GM08714 (cell line): ENCODE data around the gene DPM3.
"Not testable (repeated sequence)": the region's sequence is repeated elsewhere in the genome, so short reads cannot be mapped to it uniquely, and the experiment has no call there.

ENCODE experiments used
- H3K4me3 ChIP-seq: fragments of 200-500 bp; sonication (Bioruptor generic); 2 replicates; pipeline ENCODE4 v1.5.1; 2014; ENCODE audit warnings: mild to moderate bottlenecking, low read length, inconsistent platforms
- ZNF274 ChIP-seq: IDR thresholded peaks from 2 replicates; pipeline ENCODE4 v1.6.1; 2012; ENCODE audit warnings: mild to moderate bottlenecking, low read depth, low read length

DPM3 gene

DNA sequence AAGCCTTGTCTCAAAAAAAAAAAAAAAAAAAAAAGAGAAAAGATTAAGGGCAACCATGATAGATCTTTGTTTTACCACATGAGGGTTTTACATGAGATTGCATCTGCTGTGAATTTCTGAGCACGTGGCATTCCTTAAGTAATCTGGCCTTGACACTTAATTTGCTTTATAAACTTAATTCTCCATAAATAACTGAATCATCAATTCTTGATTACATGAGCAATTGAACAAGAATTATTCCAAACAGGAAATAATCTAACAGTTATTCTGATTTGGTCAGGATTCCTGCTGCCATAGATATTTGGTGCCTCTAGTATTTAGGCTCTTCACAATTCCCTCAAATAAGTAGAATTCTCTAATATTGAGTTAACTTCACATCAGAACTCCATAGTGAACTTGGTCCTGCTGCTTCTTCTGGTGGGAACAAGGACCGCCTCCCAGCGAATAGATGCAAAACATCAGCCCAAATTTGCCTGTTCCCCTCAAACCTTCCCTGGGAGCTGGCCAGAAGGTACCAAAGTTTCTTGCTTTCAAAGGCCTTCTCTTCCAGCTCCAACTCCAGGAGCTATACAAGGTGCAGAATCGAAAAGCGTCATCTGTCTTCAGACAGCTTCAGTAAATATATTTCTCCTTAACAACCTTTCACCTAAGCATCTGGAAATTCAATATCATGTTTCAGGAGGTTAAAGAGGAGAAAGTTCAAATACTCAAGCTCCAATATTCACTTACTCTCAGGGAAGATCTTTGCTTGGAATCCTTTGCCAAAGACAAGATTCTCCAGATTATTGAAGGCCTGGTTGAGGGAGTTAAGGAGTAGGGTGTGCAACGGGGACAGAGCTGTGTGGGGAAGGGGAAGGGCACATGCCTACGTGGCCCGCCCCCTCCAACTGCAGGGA, 31.8 kb upstream of the DPM3 start:
- TF ChIP-seq ZNF274: no peak
- peak overlapping the region; percentile 93 for H3K4me3 ChIP-seq

DNA sequence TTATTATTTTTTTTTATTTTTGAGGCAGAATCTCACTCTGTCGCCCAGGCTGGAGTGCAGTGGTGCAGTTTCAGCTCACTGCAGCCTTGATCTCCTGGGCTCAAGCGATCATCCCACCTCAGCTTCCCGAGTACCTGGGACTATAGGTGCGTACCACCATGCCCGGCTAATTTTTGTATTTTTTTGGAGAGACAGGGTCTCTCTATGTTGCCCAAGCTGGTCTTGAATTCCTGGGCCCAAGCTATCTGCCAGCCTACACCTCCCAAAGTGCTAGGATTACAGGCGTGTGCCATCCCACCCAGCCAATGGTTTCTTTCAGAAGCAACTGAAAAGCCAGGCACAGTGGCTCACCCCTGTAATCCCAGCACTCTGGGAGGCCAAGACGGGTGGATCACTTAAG, 30.5 kb upstream of the DPM3 start:
- no peak overlapping the region for H3K4me3 ChIP-seq
- TF ChIP-seq ZNF274: no peak

DNA sequence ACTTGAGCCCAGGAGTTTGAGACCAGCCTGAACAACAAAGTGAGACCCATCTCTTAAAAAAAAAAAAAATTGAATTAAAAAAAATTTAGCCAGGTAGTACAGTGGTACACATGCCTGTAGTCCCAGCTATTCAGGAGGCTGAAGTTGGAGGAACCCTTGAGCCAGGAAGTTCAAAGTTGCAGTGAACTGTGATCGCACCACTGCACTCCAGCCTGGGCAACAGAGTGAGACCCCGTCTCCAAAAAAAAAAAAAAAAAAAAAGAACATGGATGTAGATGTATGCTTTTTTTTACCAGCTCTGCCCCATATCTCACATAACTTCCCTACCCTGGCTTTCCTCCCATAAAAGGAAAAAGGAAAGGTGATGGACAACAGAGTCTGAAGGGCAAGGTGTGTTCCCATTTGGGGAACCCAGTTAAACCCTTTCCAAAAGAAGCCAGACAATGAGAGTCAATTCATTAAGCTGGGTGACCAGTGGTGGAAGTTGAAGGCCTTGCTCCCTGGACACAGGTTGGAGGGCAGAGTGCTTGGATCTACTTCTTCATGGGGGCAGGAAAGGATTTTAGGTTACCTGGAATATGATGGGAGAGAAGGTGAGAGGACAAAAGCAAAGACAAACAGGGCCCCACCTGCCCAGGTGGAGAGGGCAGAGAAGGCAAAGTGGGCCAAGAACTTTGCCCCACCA, 29.9 kb upstream of the DPM3 start:
- no peak overlapping the region for H3K4me3 ChIP-seq
- no peak for TF ChIP-seq ZNF274

DNA sequence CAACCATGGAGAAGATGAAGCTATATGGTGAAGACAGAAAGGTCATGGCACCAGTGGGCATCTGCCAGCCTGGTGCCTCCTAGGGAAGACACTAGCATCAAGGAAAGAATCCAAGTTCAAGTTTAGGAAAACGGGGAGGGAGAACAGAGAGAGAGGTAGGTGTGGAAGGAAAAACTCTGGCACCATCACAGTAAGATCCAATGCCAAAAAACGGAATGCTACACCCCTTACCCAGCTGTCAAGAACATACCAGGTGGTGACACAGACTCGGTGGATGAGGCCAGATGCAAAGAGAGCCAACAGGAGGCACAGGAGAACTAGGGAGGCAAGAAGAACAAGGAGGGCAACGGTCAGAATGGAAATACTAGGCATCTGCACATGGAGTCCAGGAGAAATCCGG, 29.2 kb upstream of the DPM3 start:
- H3K4me3 ChIP-seq: no peak overlapping the region
- no peak for TF ChIP-seq ZNF274

DNA sequence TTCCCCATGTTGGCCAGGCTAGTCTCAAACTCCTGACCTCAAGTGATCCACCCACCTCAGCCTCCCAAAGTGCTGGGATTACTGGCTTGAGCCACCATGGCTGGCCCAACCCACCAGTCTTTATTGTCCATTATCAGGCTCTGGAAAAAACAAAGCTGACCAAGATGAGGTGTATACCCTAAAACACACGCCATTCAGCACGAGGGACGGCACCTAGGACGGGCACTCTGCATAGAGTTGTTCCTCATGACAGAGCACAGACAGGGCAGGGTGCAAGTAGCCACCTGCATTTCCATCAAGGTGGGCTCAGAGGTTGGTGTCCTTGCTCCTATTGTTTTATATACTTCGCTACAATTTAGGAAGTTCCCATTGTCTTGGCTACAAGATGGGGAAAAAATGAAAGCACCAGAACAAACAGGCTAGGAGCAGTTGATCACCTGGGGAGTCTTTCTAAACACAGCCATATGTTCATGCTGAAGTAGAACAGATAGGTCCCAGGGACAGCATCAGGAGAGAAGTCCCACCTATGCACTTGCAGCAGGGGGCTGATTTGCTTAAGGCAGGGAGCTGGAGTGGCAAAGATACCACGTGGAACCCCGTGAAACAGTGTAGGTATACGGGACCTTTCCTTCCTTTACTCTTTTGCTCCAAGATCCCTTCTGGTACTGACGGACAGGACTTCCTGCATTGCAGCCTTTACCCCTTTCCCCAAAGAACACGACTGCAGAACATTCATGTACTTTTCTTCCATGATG, 28.3 kb upstream of the DPM3 start:
- H3K4me3 ChIP-seq: no peak overlapping the region
- TF ChIP-seq ZNF274: no peak

DNA sequence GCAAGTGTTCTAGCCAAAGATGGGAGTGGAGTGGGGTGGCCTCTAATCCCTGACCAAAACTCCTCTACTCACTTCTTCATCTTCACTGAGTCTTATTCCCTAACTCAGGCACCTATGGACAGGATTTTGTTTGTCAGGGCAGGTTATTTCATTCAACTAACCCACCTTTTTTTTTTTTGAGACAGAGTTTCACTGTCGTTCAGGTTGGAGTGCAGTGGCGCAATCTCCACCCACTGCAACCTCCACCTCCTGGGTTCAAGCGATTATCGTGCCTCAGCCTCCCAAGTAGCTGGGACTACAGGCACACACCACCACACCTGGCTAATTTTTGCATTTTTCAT, 27.7 kb upstream of the DPM3 start:
- H3K4me3 ChIP-seq: not testable (repeated sequence)

DNA sequence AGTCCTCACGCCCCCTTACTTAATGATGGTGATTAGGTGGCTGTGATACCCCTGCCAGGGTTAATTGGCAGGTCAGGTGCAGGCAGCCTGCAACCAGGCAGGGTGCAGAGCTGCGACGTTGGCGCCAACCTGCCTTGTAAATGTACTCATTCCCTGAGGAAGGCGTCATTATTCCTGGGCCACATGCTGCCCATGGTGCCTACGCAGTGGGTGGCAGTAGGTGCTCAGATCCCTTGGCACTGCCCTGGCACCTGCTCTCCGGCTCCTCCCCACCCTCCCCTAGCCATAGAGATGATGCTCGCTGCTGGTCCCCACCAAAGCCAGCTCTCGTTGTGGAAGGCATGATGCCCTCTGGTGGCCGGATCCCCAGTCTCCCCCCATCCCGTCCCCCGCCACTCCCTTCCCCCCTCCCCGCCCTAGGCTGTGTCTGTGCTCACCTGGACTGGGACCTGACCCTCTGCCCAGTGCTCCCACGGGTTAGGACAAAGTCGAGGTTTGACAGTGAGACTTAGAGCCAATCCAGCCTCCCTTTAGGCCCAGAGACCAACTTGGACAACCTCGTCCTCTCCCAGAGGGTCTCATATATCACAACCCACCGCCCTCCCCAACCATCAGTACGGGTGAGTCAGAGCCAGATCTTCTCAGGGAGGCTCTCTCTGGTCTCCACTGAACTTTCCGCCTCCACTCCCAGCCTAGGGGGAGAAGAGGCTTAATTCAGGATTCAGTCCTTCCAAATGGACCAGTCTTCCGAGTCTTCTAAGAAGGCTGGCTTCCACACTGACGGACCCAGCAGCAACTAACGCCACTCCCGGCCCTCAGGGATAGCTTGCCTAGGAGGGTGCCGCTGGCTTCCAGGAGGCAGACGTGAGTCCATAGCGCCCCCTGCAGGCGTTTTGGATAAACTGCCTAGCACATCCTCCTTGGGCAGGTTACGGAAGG, 27.1 kb upstream of the DPM3 start:
- H3K4me3 ChIP-seq: no peak overlapping the region

DNA sequence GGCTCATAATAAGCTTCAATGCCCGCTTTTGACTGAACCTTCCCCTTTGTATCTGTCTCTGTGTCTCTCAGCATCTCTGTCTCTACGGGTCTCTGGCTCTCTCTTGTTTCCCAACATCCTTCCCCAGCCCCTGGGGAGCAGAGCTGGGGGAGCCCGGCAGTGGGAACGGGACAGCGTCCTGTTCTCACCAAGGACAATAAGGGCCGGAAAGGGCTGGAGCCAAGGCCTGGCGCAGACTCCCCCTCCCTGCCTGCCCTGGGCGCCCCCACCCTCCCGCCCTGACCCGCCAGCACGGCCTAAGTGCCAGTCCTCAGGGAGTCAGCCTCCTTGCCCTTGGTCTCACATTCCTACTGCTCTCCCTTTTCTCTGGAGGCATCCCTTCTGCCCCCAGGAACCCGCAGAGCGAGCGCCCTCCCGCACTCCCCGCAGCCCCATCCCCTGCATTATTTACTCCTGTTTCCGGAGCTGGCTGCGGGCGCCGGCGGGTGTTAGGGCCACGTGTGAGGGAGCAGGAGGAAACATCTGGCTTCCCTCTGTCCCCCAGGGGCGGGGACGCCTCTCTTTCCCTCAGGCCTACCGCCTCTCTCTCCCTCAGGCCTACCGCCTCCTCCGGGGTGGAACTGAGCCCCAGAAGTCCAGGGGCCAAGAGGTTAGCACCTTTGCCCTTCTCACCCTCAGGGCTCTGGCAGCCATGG, 26.3 kb upstream of the DPM3 start:
- no peak overlapping the region for H3K4me3 ChIP-seq
- TF ChIP-seq ZNF274: no peak

More for the DNA sequence above, 27.1 kb upstream of the DPM3 start:
- no peak for TF ChIP-seq ZNF274

DNA sequence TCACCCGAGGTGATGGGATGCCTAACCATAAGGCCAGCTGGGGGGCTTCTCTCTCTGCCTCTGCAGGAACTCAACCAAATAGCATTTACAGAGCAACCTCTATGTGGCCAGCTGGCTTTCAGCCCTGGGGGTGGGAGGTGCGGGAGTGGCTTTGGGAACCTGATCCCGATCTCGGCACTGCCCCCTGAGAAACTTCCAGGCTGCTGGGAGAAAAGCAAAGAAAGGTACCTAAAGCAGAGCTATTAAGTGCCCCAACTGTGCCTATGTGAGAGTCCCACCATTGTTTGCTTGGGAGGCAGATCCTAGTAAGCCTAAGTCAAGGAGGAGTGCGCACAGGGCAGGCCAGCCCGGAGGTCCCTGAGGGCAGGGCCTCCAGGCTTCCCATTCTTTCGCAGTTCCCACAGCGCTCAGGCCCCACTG, 25.7 kb upstream of the DPM3 start:
- H3K4me3 ChIP-seq: no peak overlapping the region
- no peak for TF ChIP-seq ZNF274

DNA sequence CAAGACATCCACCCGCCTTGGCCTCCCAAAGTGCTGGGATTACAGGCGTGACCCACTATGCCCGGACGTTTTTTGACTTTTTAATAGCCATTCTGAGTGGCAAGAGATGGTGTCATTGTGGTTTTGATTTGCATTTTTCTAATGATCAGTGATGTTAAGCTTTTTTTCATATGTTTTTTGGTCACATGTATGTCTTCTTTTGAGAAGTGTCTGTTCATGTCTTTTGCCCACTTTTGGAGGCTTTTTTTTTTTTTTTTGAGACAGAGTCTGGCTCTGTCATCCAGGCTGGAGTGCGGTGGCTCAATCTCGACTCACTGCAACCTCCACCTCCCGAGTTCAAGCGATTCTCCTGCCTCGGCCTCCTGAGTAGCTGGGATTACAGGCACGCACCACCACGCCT, 24.3 kb upstream of the DPM3 start:
- not testable (repeated sequence) for H3K4me3 ChIP-seq

DNA sequence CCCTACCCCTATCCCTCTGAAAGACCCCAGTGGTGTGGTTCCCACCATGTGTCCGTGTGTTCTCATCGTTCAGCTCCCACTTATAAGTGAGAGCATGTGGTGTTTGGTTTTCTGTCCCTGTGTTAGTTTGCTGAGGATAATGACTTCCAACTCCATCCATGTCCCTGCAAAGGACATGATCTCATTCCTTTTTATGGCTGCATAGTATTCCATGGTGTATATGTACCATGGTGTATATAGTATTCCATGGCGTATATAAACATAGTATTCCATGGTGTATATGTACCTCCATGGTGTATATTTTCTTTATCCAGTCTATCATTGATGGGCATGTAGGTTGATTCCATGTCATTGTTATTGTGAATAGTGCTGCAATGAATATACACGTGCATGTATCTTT, 23.5 kb upstream of the DPM3 start:
- not testable (repeated sequence) for H3K4me3 ChIP-seq

DNA sequence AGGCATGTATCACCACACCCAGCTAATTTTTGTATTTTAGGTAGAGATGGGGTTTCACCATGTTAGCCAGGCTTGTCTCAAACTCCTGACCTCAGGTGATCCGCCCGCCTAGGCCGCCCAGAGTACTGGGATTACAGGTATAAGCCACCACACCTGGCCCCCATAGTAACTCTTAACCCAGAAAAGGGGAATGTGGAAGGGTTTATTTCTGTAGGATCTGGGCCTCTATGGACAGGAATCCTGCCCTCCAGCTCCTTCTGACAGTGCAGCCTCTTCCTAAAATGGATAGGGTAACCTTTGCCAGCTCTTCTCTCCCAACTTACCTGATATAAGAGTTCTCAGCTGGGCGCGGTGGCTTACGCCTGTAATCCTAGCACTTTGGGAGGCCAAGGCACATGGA, 22.3 kb upstream of the DPM3 start:
- H3K4me3 ChIP-seq: not testable (repeated sequence)

DNA sequence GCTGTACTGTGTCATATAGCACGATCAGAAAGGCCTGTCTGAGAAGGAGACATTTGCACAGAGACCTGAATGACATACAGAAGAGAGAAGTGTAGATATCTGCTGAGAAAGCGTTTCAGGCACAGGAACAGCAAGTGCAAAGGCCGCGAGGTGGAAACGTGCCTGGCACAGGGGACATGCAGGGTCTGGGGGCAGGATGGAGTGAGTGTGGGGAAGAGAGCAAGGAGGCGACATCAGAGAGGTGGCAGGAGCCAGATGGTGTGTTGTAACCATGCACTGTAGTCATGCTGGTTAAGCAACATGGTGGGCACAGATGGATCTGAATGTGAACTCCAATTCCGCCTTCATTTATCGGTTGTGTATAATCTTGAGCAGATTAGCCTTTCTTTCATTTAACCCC, 19.8 kb upstream of the DPM3 start:
- no peak for TF ChIP-seq ZNF274
- H3K4me3 ChIP-seq: no peak overlapping the region

DNA sequence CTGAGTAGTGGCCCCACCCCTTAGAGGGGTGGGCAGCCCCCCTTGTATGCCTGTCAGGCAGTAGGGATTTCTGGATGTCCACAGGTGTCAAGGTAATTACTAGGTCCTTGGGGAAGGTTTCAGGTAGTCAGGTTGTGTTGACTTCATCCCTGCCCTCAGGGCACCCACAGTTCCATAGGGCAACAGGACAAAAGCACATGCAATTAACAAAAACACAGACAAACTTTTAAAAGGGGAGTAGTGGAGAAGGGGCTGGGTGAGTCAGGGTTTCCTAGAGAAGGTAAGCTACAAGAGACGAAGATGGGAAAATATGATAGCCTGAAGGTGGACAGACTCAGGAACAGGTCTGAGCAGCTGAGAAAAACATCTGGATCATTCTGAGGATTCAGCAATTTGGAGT, 18.7 kb upstream of the DPM3 start:
- TF ChIP-seq ZNF274: no peak
- H3K4me3 ChIP-seq: no peak overlapping the region

DNA sequence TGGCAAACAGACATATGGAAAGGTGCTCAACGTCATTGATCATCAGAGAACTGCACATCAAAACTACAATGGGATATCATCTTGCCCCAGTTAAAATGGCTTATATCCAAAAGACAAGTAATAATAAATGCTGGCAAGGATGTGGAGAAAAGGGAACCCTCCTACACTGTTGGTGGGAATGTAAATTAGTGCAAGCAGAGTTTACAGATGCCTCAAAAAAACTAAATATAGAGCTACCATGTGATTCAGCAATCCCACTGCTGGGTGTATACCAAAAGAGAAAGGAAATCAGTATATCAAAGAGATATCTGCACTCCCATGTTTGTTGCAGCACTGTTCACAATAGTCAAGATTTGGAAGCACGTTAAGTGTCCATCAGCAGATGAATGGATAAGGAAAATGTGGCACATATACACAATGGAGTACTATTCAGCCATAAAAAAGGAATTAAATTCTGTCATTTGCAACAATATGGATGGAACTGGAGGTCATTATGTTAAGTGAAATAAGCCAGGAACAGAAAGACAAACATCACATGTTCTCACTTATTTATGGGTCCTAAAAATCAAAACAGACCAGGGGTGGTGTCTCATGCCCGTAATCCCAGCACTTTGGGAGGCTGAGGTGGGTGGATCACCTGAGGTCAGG, 15.8 kb upstream of the DPM3 start:
- not testable (repeated sequence) for H3K4me3 ChIP-seq
